Pancreas (tissue), 10 donors: ENCODE data around the gene NOS1AP. TPM values are rescaled to one million over a fixed set of nuclear protein-coding genes. Genes with fewer than 3 reads are reported as not detected.

Source experiments
- ATAC-seq, 4 donors: fragments of 200-7000 bp; cut with Tn5 transposase; one replicate each; pipeline versions ENCODE4 v1.8.0 to v1.9.1; 2020; ENCODE audit warnings: mild to moderate bottlenecking in 4 of 4, moderate library complexity in 4 of 4
- DNase-seq, 6 donors: peaks; one replicate each; pipeline ENCODE4 v3.0.0-alpha.2; 2020
- FAIRE-seq: peaks from 2 replicates; lab custom pipeline; 2012; peaks lifted over from hg19 to GRCh38; lab: Jason Lieb, UNC
- H3K27ac ChIP-seq, 4 donors: fragments of 200-600 bp; sonication (generic); 1 replicate in 3 of 4; 2 replicates in 1 of 4; pipeline versions ENCODE4 v1.5.0 to v1.8.0; 2020
- H3K27me3 ChIP-seq, 4 donors: fragments of 200-600 bp; one replicate each; pipeline ENCODE4 v1.8.0; 2021
- H3K36me3 ChIP-seq, 3 donors: fragments of 200-600 bp; sonication (generic) in 1 of 3; one replicate each; pipeline versions ENCODE4 v1.5.0 to v1.8.0; 2020 to 2021
- H3K4me1 ChIP-seq, 3 donors: fragments of 200-600 bp; one replicate each; pipeline ENCODE4 v1.8.0; 2021
- H3K4me3 ChIP-seq, 4 donors: fragments of 200-600 bp; sonication (generic) in 2 of 4; one replicate each; pipeline versions ENCODE4 v1.5.0 to v1.8.0; 2020 to 2021
- H3K9me3 ChIP-seq, 4 donors: fragments of 200-600 bp; one replicate each; pipeline ENCODE4 v1.8.0; 2021
- WGBS, 2 donors: extraction: QIAGEN DNeasy Blood & Tissue Kit; methylation state at CpG; one replicate each; pipeline ENCODE4 v1.1.7; 2013; 5-methylcytosine and 5-hydroxymethylcytosine counted together
- intact Hi-C, 3 donors: fragments of 100-400 bp; cut with DNase I; formaldehyde crosslinking; loops; one replicate each; pipeline versions ENCODE4 v1.11.1 to v1.14.2; 2022
- polyA plus RNA-seq, 2 donors: library from polyadenylated mRNA; stranded (reverse); fragments of 200-250 nt; gene quantifications; one replicate each; pipeline ENCODE4 v1.2.3, GENCODE V29; 2013
- total RNA-seq, 6 donors: library from RNA; stranded (reverse); fragmentation: NEBNext Ultra II Directional in 4 of 6; extraction: Animal tissue kit (Norgen Biotek cat#: 25700) in 4 of 6; gene quantifications; one replicate each; pipeline versions ENCODE4 v1.2.1 to v1.2.4, GENCODE V29; 2021 to 2023
- TF ChIP-seq, protein P1 (sequence below), 4 donors: fragments of 200-600 bp; sonication (generic) in 3 of 4; IDR thresholded peaks; one replicate each; pipeline versions ENCODE4 v1.5.0 to v1.8.0; 2021; ENCODE audit warnings: antibody characterized with exemption in 4 of 4
- donor health status: healthy with polysubstance abuse.
- donor health status: DM: no; HTN: no; CAD: no; lungs with moderate emphysema.
- donor health status: DM: no; HTN: no; CAD: no.
- donor health status: control.
- donor health status: control.
- donor health status: Bipolar disorder and iron deficiency.
- donor health status: DM: yes; HTN: yes; CAD: no.
- donor health status: DM: no; HTN: no; CAD: no.
- donor health status: DM: no; HTN: no; CAD: no.
- donor health status: DM: yes; HTN: yes; CAD: no.

Gene NOS1AP
- total and polyA plus RNA-seq, 8 donors: 0.40 to 2.8 (median 1.7) TPM

DNA sequence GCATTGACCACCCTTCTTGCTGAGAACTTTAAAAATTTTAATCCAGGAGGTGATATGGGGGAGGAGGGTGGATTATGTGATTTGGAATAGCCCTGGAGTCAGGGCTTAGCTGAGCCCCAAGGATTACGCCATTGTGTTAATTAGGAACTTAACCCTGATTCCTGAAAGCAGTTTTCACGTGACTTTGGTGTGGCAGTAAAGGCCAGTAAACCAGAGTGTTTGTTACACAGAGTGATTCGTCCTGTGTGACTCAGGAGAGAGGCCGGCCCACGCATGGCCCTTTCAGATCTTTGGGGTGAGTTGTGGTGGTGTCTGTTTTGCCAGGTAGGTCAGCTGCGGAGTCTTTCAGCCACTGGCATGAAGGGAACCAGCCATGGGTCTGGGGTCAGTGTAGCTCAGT is 107.6 kb downstream of the NOS1AP start:
- Histone ChIP-seq H3K4me1 (peaks cover 6 to 16% (median 10%) of the 10 kb centered on the region in 3 donors), H3K27ac (no peak overlapping the region), H3K36me3 (no peaks in the 10 kb centered on the region), H3K4me3 (no peak overlapping the region), H3K9me3 (no peaks in the 10 kb centered on the region), H3K27me3 (no peaks in the 10 kb centered on the region)
- TF ChIP-seq, protein P1, sequence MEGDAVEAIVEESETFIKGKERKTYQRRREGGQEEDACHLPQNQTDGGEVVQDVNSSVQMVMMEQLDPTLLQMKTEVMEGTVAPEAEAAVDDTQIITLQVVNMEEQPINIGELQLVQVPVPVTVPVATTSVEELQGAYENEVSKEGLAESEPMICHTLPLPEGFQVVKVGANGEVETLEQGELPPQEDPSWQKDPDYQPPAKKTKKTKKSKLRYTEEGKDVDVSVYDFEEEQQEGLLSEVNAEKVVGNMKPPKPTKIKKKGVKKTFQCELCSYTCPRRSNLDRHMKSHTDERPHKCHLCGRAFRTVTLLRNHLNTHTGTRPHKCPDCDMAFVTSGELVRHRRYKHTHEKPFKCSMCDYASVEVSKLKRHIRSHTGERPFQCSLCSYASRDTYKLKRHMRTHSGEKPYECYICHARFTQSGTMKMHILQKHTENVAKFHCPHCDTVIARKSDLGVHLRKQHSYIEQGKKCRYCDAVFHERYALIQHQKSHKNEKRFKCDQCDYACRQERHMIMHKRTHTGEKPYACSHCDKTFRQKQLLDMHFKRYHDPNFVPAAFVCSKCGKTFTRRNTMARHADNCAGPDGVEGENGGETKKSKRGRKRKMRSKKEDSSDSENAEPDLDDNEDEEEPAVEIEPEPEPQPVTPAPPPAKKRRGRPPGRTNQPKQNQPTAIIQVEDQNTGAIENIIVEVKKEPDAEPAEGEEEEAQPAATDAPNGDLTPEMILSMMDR (IDR thresholded peaks at IDR 0.05): no peak
- no peak for FAIRE-seq
- WGBS, 2 donors: 94 to 96% methylated on average over 6 of the region's 6 CpGs
- ATAC-seq: no peak
- intact Hi-C loops: no loop called here
- DNase-seq: no peak

DNA sequence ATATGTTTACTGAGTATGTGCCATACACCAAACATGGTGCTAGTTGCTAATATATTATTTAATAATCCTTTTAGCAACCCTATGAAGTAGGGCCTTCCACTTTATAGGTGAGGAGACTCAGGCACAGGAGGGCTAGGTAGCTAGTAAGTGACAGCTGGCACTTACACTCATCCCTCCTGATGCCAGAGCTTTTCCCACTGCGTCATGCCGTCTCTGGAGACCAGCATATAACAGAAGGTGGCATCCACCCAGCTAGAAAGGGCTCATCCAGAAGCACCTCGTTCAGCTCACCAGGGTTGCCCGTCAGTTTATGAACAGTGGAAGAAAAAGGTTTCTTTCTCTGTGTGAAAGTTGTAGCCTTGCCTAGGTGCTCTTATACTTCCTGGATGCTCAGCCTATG is 108.9 kb downstream of the NOS1AP start:
- H3K9me3 ChIP-seq: no peaks in the 10 kb centered on the region
- no peaks in the 10 kb centered on the region for H3K27me3 ChIP-seq
- DNase-seq (no peak), ATAC-seq (peak in 2 of 4 donors; percentile 31 to 40), FAIRE-seq (no peak)
- H3K36me3 ChIP-seq: no peaks in the 10 kb centered on the region
- TF ChIP-seq, protein P1 (IDR thresholded peaks at IDR 0.05): no peak
- intact Hi-C loops: no loop called here
- H3K4me3 ChIP-seq: no peak overlapping the region
- H3K27ac ChIP-seq: no peak overlapping the region
- WGBS, 2 donors: 54 to 72% methylated on average over 4 of the region's 4 CpGs
- peaks cover 6 to 16% (median 10%) of the 10 kb centered on the region in 3 donors for H3K4me1 ChIP-seq

DNA sequence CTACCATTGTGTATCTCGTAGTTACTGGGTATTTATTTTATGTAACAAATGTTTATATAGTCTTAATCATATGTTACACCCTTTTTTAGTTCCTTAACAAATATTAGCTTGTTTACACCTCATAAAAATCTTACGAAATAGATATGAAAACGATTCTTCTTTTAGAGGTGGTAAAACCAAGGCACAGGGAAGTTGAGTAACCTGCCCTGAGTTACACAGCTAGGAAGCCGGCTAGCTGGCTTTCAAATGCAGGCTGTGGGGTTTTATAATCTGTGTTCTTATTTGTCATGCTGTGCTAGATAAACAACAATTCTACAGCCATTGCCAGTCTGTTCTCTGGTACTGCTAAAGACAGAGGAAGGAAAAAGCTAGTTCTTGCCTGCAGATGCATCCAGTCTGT is 109.6 kb downstream of the NOS1AP start:
- WGBS, 2 donors: 33 to 40% methylated on average over 4 of the region's 4 CpGs
- H3K4me3 ChIP-seq: no peak overlapping the region
- peaks cover 6 to 16% (median 10%) of the 10 kb centered on the region in 3 donors for H3K4me1 ChIP-seq
- intact Hi-C loops: no loop called here
- DNase-seq (no peak), FAIRE-seq (no peak), ATAC-seq (peak; percentile 41 to 77 (median 60))
- no peak overlapping the region for H3K27ac ChIP-seq
- no peaks in the 10 kb centered on the region for H3K27me3 ChIP-seq
- H3K9me3 ChIP-seq: no peaks in the 10 kb centered on the region
- H3K36me3 ChIP-seq: no peaks in the 10 kb centered on the region
- TF ChIP-seq, protein P1 (IDR thresholded peaks at IDR 0.05): no peak

DNA sequence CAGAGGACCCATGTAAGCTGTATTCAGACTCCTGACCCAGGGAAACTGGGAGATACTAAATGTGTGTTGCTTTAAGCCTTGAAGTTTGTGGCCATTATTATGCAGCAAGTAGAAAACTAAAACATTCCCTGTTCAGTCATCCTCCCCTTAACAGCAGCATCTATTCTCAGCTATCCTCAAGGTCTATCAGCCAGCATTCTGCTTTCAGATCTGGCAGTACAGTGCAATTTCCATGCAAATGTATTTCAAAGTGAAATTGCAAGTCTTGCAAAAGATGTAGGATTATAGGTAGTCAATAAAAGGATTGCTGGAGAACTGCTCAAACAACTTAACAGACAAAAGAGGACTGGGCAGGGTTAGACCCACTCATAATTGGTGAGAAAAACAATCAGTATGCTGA is 111.3 kb downstream of the NOS1AP start:
- no peaks in the 10 kb centered on the region for H3K27me3 ChIP-seq
- DNase-seq (no peak), ATAC-seq (no peak), FAIRE-seq (no peak)
- TF ChIP-seq, protein P1 (IDR thresholded peaks at IDR 0.05): no peak
- H3K9me3 ChIP-seq: no peaks in the 10 kb centered on the region
- no peaks in the 10 kb centered on the region for H3K36me3 ChIP-seq
- intact Hi-C loops: no loop called here
- no peak overlapping the region for H3K27ac ChIP-seq
- H3K4me1 ChIP-seq: peaks cover 6 to 16% (median 10%) of the 10 kb centered on the region in 3 donors
- no peak overlapping the region for H3K4me3 ChIP-seq

DNA sequence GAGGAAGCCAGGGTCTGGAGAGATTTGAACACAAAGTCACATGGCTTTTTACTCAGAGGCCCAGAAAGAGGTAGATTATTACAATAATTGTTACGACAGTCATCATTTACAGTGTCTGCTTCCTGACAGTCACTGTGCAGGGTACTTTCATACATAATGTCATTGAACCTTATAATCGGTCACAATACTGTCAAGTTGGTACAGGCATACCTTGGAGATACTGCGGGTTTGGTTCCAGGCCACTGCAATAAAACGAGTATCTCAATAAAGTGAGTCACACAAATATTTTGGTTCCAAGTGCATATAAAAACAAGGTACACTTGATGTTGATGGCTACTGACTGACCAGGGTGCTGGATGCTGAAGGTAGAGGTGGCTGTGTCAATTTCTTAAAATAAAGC is 112.6 kb downstream of the NOS1AP start:
- no peaks in the 10 kb centered on the region for H3K36me3 ChIP-seq
- no peak for DNase-seq
- no peaks in the 10 kb centered on the region for H3K9me3 ChIP-seq
- TF ChIP-seq, protein P1 (IDR thresholded peaks at IDR 0.05): no peak
- no peak overlapping the region for H3K27ac ChIP-seq
- WGBS, 2 donors: 93 to 94% methylated on average over 4 of the region's 4 CpGs
- H3K4me1 ChIP-seq: peaks cover 6 to 16% (median 10%) of the 10 kb centered on the region in 3 donors
- H3K4me3 ChIP-seq: no peak overlapping the region
- intact Hi-C loops: no loop called here
- H3K27me3 ChIP-seq: no peaks in the 10 kb centered on the region
- no peak for FAIRE-seq
- no peak for ATAC-seq
